ENCODE measurements around the gene ZGPAT.

Gene ZGPAT

DNA sequence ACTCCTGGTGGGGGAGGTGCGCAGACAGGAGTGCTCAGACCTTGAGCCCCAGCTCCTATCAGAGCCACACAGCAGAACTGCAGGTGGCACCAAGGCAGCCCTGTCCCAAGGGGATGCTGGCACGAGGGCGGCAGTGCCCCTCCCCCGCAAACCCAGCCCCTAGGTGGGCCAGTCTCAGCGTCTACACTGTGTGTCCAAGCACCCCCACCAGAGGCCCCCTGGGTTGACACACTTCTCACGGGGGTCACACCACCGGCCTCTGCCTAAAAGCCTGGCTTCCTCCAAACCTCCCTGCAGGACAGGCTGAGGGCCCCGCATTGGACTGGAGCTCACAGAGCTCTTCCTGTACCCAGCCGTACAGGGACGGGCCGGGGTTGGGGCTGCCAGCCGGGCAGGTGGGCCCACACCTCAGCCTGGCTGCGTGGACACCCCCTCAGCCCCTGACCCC is 39.8 kb downstream of the ZGPAT start:
- Histone ChIP-seq H3K9ac (no peak overlapping the region), H3K4me1 (ENCODE audit: low read depth, poor library complexity, severe bottlenecking) (no peaks in the 10 kb centered on the region), H4K20me1 (ENCODE audit: insufficient read depth) (no peaks in the 10 kb centered on the region), H3K27me3 (ENCODE audit: insufficient read depth, low read depth) (peaks cover 29% of the 10 kb centered on the region; the same call in 1 of the 2 replicates), H3K4me2 (no peak overlapping the region), H2AFZ (ENCODE audit: low read depth) (no peak overlapping the region), H3K36me3 (ENCODE audit: insufficient read depth) (no peaks in the 10 kb centered on the region), H3K4me3 (IDR thresholded peaks at IDR 0.05; ENCODE audit: insufficient read depth, low read depth, low read length) (no peak overlapping the region), H3K79me2 (ENCODE audit: insufficient read depth, low read depth) (no peaks in the 10 kb centered on the region), H3K27ac (no peak overlapping the region)
- TF ChIP-seq, protein P1, sequence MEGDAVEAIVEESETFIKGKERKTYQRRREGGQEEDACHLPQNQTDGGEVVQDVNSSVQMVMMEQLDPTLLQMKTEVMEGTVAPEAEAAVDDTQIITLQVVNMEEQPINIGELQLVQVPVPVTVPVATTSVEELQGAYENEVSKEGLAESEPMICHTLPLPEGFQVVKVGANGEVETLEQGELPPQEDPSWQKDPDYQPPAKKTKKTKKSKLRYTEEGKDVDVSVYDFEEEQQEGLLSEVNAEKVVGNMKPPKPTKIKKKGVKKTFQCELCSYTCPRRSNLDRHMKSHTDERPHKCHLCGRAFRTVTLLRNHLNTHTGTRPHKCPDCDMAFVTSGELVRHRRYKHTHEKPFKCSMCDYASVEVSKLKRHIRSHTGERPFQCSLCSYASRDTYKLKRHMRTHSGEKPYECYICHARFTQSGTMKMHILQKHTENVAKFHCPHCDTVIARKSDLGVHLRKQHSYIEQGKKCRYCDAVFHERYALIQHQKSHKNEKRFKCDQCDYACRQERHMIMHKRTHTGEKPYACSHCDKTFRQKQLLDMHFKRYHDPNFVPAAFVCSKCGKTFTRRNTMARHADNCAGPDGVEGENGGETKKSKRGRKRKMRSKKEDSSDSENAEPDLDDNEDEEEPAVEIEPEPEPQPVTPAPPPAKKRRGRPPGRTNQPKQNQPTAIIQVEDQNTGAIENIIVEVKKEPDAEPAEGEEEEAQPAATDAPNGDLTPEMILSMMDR (conservative IDR thresholded peaks at IDR 0.05; ENCODE audit: low read depth, low read length): no peak

DNA sequence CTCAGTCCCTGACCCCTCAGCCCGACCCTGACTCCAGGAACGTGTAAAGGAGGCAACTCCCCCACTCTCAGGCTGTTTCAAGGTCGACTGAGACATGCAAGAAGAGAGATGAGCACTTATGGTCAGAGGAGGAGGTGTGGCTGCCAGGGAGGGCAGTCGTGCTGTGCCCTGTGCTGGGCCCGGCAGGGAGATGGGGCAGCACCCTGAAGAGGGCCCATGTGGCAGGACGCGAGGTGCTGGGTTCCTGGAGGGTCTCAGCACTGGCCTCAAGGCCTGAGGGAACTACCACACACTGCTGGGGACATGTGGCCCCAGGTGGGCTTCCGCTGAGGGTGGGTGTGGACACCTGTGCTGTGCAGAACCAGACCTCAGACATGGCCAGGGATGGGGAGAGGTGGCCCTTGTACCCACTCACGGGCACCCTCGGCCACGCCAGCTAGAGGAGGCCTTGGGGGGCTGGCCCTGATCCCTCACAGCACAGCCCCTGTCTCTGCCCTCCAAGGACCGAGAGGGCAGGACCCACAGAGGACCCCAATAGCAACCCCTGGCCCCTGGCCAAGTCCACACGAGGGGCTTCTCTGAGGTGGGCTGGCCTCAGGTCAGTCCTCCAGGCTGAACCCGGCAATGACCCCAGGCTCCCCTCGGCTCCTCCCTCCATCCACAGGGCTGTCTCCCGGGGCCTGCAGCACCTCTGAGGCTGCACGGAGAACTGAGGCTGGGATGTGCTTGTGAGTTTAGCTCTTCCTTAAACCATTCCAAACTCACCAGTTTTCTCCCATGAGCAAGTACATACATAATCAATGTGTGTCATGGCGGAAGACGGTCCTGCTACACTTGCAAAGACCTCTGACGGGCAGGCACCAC is 40.5 kb downstream of the ZGPAT start:
- Histone ChIP-seq H3K27ac (no peak overlapping the region), H3K79me2 (ENCODE audit: insufficient read depth, low read depth) (no peaks in the 10 kb centered on the region), H3K4me3 (IDR thresholded peaks at IDR 0.05; ENCODE audit: insufficient read depth, low read depth, low read length) (no peak overlapping the region), H3K9ac (no peak overlapping the region), H3K36me3 (ENCODE audit: insufficient read depth) (no peaks in the 10 kb centered on the region), H4K20me1 (ENCODE audit: insufficient read depth) (no peaks in the 10 kb centered on the region), H3K27me3 (ENCODE audit: insufficient read depth, low read depth) (peaks cover 29% of the 10 kb centered on the region; the same call in 1 of the 2 replicates), H2AFZ (ENCODE audit: low read depth) (no peak overlapping the region), H3K4me2 (no peak overlapping the region), H3K4me1 (ENCODE audit: low read depth, poor library complexity, severe bottlenecking) (no peaks in the 10 kb centered on the region)
- TF ChIP-seq, protein P1 (conservative IDR thresholded peaks at IDR 0.05; ENCODE audit: low read depth, low read length): no peak

DNA sequence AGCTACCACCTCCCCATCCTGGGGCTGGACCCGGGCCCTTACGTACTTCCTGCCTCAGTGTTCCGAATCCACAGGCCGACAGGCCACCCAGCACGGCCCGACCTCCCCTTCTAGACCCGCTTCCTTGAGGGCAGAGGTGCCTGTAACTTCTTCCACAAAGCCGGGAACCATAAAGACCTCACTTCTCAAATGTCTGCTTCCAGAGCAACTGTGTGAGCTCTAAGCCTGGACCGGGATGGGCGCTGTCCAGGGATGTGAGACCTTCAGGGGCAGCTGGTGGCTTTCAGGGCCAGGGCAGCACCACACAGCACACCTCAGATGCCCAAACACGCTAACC is 41.1 kb downstream of the ZGPAT start:
- Histone ChIP-seq H3K9ac (no peak overlapping the region), H3K79me2 (ENCODE audit: insufficient read depth, low read depth) (no peaks in the 10 kb centered on the region), H3K4me1 (ENCODE audit: low read depth, poor library complexity, severe bottlenecking) (no peaks in the 10 kb centered on the region), H3K4me2 (no peak overlapping the region), H3K4me3 (IDR thresholded peaks at IDR 0.05; ENCODE audit: insufficient read depth, low read depth, low read length) (no peak overlapping the region), H3K27me3 (ENCODE audit: insufficient read depth, low read depth) (peaks cover 33% of the 10 kb centered on the region; the same call in 1 of the 2 replicates), H4K20me1 (ENCODE audit: insufficient read depth) (no peaks in the 10 kb centered on the region), H3K36me3 (ENCODE audit: insufficient read depth) (no peaks in the 10 kb centered on the region), H2AFZ (ENCODE audit: low read depth) (no peak overlapping the region), H3K27ac (no peak overlapping the region)
- TF ChIP-seq, protein P1 (conservative IDR thresholded peaks at IDR 0.05; ENCODE audit: low read depth, low read length): no peak

DNA sequence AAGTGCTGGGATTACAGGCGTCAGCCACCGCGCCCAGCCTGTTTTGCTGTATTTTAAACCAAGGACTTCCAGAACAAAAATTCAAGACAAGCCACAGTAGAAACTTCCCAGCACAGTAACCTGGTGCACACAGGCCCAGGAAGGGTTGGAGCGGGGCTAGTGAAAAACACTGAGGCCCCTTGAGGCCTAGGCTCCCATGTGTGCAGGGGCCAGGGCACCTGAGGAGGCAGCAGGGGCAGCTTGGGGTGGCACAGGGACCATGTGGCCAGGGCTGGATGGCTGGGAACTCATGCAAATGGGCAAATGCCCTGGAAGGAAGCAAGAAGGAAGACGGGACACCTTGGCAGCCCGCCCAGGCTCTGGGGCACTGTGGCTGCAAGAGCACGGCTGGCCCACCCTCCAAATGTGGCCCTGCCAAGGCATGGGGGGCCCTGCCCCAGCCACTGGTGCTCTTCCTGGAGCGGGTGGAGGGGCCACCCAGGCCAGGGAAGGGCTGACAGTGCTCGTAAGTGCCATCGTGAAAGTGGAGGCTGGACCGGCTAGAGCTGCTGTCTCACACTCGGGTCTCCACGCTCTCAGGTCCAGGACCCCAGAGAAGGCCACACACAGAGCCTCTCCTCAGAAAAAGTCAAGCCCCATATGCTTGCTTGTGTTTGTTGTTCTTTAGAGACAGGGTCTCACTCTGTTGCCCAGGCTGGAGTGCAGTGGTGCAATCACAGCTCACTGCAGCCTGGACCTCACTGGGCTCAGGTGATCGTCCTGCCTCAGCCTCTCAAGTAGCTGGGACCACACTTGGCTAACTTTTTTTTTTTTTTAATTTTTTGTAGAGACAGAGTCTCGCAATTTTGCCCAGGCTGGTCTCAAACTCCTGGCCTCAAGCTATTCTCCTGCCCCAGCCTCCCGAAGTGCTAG is 42.0 kb downstream of the ZGPAT start:
- H3K27ac ChIP-seq: no peak overlapping the region
- no peak overlapping the region for H3K4me2 ChIP-seq
- no peak overlapping the region for H2AFZ ChIP-seq (ENCODE audit: low read depth)
- H3K9ac ChIP-seq: no peak overlapping the region
- no peak overlapping the region for H3K4me3 ChIP-seq (IDR thresholded peaks at IDR 0.05; ENCODE audit: insufficient read depth, low read depth, low read length)
- peaks cover 41% of the 10 kb centered on the region; the same call in 1 of the 2 replicates for H3K27me3 ChIP-seq (ENCODE audit: insufficient read depth, low read depth)
- H3K36me3 ChIP-seq (ENCODE audit: insufficient read depth): no peaks in the 10 kb centered on the region
- H4K20me1 ChIP-seq (ENCODE audit: insufficient read depth): no peaks in the 10 kb centered on the region
- H3K79me2 ChIP-seq (ENCODE audit: insufficient read depth, low read depth): no peaks in the 10 kb centered on the region
- TF ChIP-seq, protein P1 (conservative IDR thresholded peaks at IDR 0.05; ENCODE audit: low read depth, low read length): no peak
- no peaks in the 10 kb centered on the region for H3K4me1 ChIP-seq (ENCODE audit: low read depth, poor library complexity, severe bottlenecking)

All from KMS-11 (cell line).